SK-N-SH (cell line): Measurements from ENCODE around the gene DSE. TPM values are rescaled to one million over a fixed set of nuclear protein-coding genes. Genes with fewer than 3 reads are reported as not detected.
A peak's percentile ranks its signal among the peaks of the same experiment; 100 is the strongest.

Source experiments
- CTCF ChIA-PET: fragments of 300-600, 350-600 bp; formaldehyde crosslinking; extraction: SDS; loops from one replicate; lab custom pipeline; 2021; lab: Yijun Ruan, JAX
- POLR2A ChIA-PET: fragments of 350-600 bp; sonication (Branson Sonifier 250); formaldehyde crosslinking; extraction: SDS; loops from one replicate; lab custom pipeline; 2020; ENCODE audit warnings: antibody characterized with exemption, inconsistent platforms; lab: Yijun Ruan, JAX
- DNase-seq: peaks from one replicate; pipeline ENCODE4 v3.0.0; 2012
- H2AFZ ChIP-seq: fragments of 200-600 bp; sonication (generic); 2 replicates; pipeline ENCODE4 v1.8.1; 2016; ENCODE audit warnings: antibody characterized with exemption, mild to moderate bottlenecking, low read depth
- H3F3A ChIP-seq: fragments of 200-600 bp; sonication (generic); replicated peaks from 2 replicates; pipeline ENCODE3; 2016; ENCODE audit warnings: antibody characterized with exemption, mild to moderate bottlenecking; ENCODE audit not compliant: insufficient read depth
- H3K27ac ChIP-seq, 2 experiments: fragments of 200-500 bp in 1 of 2; fragments of 200-600 bp in 1 of 2; sonication (Bioruptor generic) in 1 of 2; sonication (generic), shearing (Covaris generic) in 1 of 2; 2 replicates each; pipeline versions ENCODE4 v1.5.1 to v1.6.1; 2014 to 2016; ENCODE audit warnings: low read depth in 2 of 2, inconsistent platforms in 1 of 2, low read length in 1 of 2, mild to moderate bottlenecking in 1 of 2, mixed read lengths in 1 of 2
- H3K27me3 ChIP-seq: fragments of 200-600 bp; sonication (generic), shearing (Covaris generic); 2 replicates; pipeline ENCODE4 v1.6.1; 2016; ENCODE audit warnings: mixed run types; ENCODE audit not compliant: insufficient read depth
- H3K36me3 ChIP-seq, 2 experiments: fragments of 200-500 bp in 1 of 2; fragments of 200-600 bp in 1 of 2; sonication (Bioruptor generic) in 1 of 2; sonication (generic) in 1 of 2; replicated peaks in 1 of 2; 2 replicates each; pipeline versions ENCODE3 to v1.5.1; 2014 to 2016; ENCODE audit warnings: low read length in 1 of 2, mild to moderate bottlenecking in 1 of 2; ENCODE audit not compliant: insufficient read depth in 2 of 2, control insufficient read depth in 1 of 2
- H3K4me1 ChIP-seq, 2 experiments: fragments of 200-500 bp in 1 of 2; fragments of 200-600 bp in 1 of 2; sonication (Bioruptor generic) in 1 of 2; sonication (generic), shearing (Covaris generic) in 1 of 2; 2 replicates each; pipeline versions ENCODE4 v1.5.1 to v1.6.1; 2014 to 2016; ENCODE audit warnings: low read depth in 1 of 2, low read length in 1 of 2, mixed run types in 1 of 2; ENCODE audit not compliant: insufficient read depth in 2 of 2, control insufficient read depth in 1 of 2
- H3K4me2 ChIP-seq: fragments of 200-600 bp; sonication (generic), shearing (Covaris generic); 2 replicates; pipeline ENCODE4 v1.6.1; 2017; ENCODE audit warnings: mixed run types
- H3K4me3 ChIP-seq, 2 experiments: fragments of 200-500 bp in 1 of 2; fragments of 200-600 bp in 1 of 2; sonication (Bioruptor generic) in 1 of 2; sonication (generic), shearing (Covaris generic) in 1 of 2; 2 replicates each; pipeline versions ENCODE4 v1.5.1 to v1.8.1; 2014 to 2016; ENCODE audit warnings: low read depth in 2 of 2, inconsistent platforms in 1 of 2, low read length in 1 of 2, mild to moderate bottlenecking in 1 of 2, mixed read lengths in 1 of 2, moderate library complexity in 1 of 2
- H3K79me2 ChIP-seq: fragments of 200-600 bp; sonication (generic); 2 replicates; pipeline ENCODE4 v1.8.1; 2017; ENCODE audit warnings: mild to moderate bottlenecking; ENCODE audit not compliant: insufficient read depth
- H3K9ac ChIP-seq: fragments of 200-600 bp; sonication (generic); 2 replicates; pipeline ENCODE4 v1.6.1; 2017; ENCODE audit warnings: mixed run types
- H3K9me2 ChIP-seq: fragments of 200-600 bp; sonication (generic); 2 replicates; pipeline ENCODE4 v1.6.1; 2017; ENCODE audit warnings: mixed run types
- H3K9me3 ChIP-seq: fragments of 200-600 bp; sonication (generic); 2 replicates; pipeline ENCODE4 v1.6.1; 2017; ENCODE audit warnings: mixed run types, mild to moderate bottlenecking, moderate library complexity
- H4K20me1 ChIP-seq: fragments of 200-600 bp; sonication (generic); 2 replicates; pipeline ENCODE4 v1.6.1; 2017; ENCODE audit warnings: mild to moderate bottlenecking, mixed run types; ENCODE audit not compliant: insufficient read depth
- CHD2 ChIP-seq: fragments of 150-350 bp; IDR thresholded peaks from 2 replicates; pipeline ENCODE4 v1.6.1; 2018; ENCODE audit warnings: low read length; ENCODE audit not compliant: partially characterized antibody
- EP300 ChIP-seq, 2 experiments: IDR thresholded peaks; 2 replicates each; pipeline versions ENCODE4 v1.4.0 to v1.6.1; 2012; ENCODE audit warnings: borderline replicate concordance in 1 of 2, low read depth in 1 of 2, low read length in 1 of 2
- FOSL2 ChIP-seq: IDR thresholded peaks from 2 replicates; pipeline ENCODE4 v1.4.0; 2012; ENCODE audit warnings: low read depth, mild to moderate bottlenecking, moderate library complexity, borderline replicate concordance
- FOXM1 ChIP-seq: IDR thresholded peaks from 2 replicates; pipeline ENCODE4 v1.4.0; 2012; ENCODE audit warnings: low read depth, mild to moderate bottlenecking
- GATA2 ChIP-seq: sonication (generic); formaldehyde crosslinking; IDR thresholded peaks from 2 replicates; pipeline ENCODE4 v1.5.0; 2020; ENCODE audit warnings: mild to moderate bottlenecking, missing genetic modification reagents
- MEF2A ChIP-seq: IDR thresholded peaks from 2 replicates; pipeline ENCODE4 v1.4.0; 2012; ENCODE audit warnings: low read depth, borderline replicate concordance
- MXI1 ChIP-seq: IDR thresholded peaks from 2 replicates; pipeline ENCODE4 v1.6.1; 2012; ENCODE audit warnings: mild to moderate bottlenecking, low read depth, low read length, improper control_type of control experiment
- NRF1 ChIP-seq: IDR thresholded peaks from 2 replicates; pipeline ENCODE4 v1.6.1; 2012; ENCODE audit warnings: low read depth, mild to moderate bottlenecking, low read length
- RAD21 ChIP-seq: IDR thresholded peaks from 2 replicates; pipeline ENCODE4 v1.6.1; 2012; ENCODE audit warnings: mild to moderate bottlenecking, low read length
- YY1 ChIP-seq: IDR thresholded peaks from 2 replicates; pipeline ENCODE4 v1.4.0; 2012; ENCODE audit warnings: low read depth, mild to moderate bottlenecking
- WGBS: methylation state at CpG from one replicate; pipeline ENCODE4 v1.1.6; 2017; ENCODE audit warnings: low lambda C conversion rate; 5-methylcytosine and 5-hydroxymethylcytosine counted together
- polyA plus RNA-seq, 3 experiments: library from polyadenylated mRNA; depleted of rRNA; stranded (reverse); fragments of >200 nt; gene quantifications; 2 replicates each; pipeline ENCODE4 v1.2.3, GENCODE V29; 2012
- TF ChIP-seq, protein P1 (sequence below): fragments of 200-600 bp; sonication (generic); IDR thresholded peaks from 2 replicates; pipeline ENCODE4 v1.6.1; 2017; ENCODE audit warnings: antibody characterized with exemption, mild to moderate bottlenecking, moderate library complexity
- TF ChIP-seq, protein P2 (sequence below): IDR thresholded peaks from 2 replicates; pipeline ENCODE4; 2012
- TF ChIP-seq, protein P3 (sequence below): IDR thresholded peaks from 2 replicates; pipeline ENCODE4 v1.4.0; 2012; ENCODE audit warnings: low read depth, borderline replicate concordance
- TF ChIP-seq, protein P4 (sequence below): IDR thresholded peaks from 2 replicates; pipeline ENCODE4 v1.4.0; 2012; ENCODE audit warnings: low read depth

The DSE gene
- polyA plus RNA-seq, 1 of the 3 experiments (the other 2 are of a cell fraction), result 12.7 TPM

DNA sequence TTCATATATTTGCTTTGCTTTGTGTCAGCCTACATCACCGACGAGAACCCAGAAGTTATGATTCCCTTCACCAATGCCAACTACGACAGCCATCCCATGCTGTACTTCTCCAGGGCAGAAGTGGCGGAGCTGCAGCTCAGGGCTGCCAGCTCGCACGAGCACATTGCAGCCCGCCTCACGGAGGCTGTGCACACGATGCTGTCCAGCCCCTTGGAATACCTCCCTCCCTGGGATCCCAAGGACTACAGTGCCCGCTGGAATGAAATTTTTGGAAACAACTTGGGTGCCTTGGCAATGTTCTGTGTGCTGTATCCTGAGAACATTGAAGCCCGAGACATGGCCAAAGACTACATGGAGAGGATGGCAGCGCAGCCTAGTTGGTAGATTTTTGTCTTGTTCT, 28.5 kb downstream of the DSE start:
- no peak for DNase-seq
- H3K79me2 ChIP-seq, result peaks cover 51% of the 10 kb centered on the region; the same call in 1 of the 2 replicates
- no peaks in the 10 kb centered on the region for H4K20me1 ChIP-seq
- H3K4me1 ChIP-seq, result peaks cover 3 to 17% of the 10 kb centered on the region in 2 experiments
- H3K9me2 ChIP-seq, result no peaks in the 10 kb centered on the region
- WGBS, result 95% methylated on average over 12 of the region's 12 CpGs
- peaks cover 6 to 12% of the 10 kb centered on the region in 2 experiments for H3K36me3 ChIP-seq
- H3K27me3 ChIP-seq, result no peaks in the 10 kb centered on the region
- H2AFZ ChIP-seq, result no peak overlapping the region
- H3K9ac ChIP-seq, result no peak overlapping the region
- H3F3A ChIP-seq, result peaks cover 10% of the 10 kb centered on the region
- H3K9me3 ChIP-seq, result no peaks in the 10 kb centered on the region
- ChIA-PET CTCF (no interaction called here), POLR2A (no interaction called here)
- no peak overlapping the region for H3K4me3 ChIP-seq
- peak overlapping the region; percentile 61; the same call in 1 of the 2 replicates for H3K4me2 ChIP-seq
- TF ChIP-seq FOSL2, result no peak
- TF ChIP-seq EP300 (IDR thresholded peaks at IDR 0.05; ENCODE audit: borderline replicate concordance in 1 of 2, low read depth in 1 of 2, low read length in 1 of 2), result no peak
- no peak for TF ChIP-seq RAD21
- TF ChIP-seq, protein P1, sequence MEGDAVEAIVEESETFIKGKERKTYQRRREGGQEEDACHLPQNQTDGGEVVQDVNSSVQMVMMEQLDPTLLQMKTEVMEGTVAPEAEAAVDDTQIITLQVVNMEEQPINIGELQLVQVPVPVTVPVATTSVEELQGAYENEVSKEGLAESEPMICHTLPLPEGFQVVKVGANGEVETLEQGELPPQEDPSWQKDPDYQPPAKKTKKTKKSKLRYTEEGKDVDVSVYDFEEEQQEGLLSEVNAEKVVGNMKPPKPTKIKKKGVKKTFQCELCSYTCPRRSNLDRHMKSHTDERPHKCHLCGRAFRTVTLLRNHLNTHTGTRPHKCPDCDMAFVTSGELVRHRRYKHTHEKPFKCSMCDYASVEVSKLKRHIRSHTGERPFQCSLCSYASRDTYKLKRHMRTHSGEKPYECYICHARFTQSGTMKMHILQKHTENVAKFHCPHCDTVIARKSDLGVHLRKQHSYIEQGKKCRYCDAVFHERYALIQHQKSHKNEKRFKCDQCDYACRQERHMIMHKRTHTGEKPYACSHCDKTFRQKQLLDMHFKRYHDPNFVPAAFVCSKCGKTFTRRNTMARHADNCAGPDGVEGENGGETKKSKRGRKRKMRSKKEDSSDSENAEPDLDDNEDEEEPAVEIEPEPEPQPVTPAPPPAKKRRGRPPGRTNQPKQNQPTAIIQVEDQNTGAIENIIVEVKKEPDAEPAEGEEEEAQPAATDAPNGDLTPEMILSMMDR, result no peak
- TF ChIP-seq, protein P2, sequence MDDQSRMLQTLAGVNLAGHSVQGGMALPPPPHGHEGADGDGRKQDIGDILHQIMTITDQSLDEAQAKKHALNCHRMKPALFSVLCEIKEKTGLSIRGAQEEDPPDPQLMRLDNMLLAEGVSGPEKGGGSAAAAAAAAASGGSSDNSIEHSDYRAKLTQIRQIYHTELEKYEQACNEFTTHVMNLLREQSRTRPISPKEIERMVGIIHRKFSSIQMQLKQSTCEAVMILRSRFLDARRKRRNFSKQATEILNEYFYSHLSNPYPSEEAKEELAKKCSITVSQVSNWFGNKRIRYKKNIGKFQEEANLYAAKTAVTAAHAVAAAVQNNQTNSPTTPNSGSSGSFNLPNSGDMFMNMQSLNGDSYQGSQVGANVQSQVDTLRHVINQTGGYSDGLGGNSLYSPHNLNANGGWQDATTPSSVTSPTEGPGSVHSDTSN, result no peak
- TF ChIP-seq YY1, result no peak
- no peak for TF ChIP-seq MXI1
- TF ChIP-seq CHD2, result no peak
- no peak for TF ChIP-seq NRF1
- TF ChIP-seq, protein P3, sequence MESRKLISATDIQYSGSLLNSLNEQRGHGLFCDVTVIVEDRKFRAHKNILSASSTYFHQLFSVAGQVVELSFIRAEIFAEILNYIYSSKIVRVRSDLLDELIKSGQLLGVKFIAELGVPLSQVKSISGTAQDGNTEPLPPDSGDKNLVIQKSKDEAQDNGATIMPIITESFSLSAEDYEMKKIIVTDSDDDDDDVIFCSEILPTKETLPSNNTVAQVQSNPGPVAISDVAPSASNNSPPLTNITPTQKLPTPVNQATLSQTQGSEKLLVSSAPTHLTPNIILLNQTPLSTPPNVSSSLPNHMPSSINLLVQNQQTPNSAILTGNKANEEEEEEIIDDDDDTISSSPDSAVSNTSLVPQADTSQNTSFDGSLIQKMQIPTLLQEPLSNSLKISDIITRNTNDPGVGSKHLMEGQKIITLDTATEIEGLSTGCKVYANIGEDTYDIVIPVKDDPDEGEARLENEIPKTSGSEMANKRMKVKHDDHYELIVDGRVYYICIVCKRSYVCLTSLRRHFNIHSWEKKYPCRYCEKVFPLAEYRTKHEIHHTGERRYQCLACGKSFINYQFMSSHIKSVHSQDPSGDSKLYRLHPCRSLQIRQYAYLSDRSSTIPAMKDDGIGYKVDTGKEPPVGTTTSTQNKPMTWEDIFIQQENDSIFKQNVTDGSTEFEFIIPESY, result no peak
- no peak for TF ChIP-seq MEF2A
- TF ChIP-seq, protein P4, sequence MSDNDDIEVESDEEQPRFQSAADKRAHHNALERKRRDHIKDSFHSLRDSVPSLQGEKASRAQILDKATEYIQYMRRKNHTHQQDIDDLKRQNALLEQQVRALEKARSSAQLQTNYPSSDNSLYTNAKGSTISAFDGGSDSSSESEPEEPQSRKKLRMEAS, result no peak
- no peak for TF ChIP-seq GATA2 (CRISPR knock-in tag)
- TF ChIP-seq FOXM1, result no peak
- H3K27ac ChIP-seq, result peak overlapping the region; percentile 3 to 72; a peak in 3 of 4 replicates
